ENCODE measurements around the gene ZNF644. TPM values are rescaled to one million over a fixed set of nuclear protein-coding genes. Genes with fewer than 3 reads are reported as not detected.

The ZNF644 gene
- polyA plus RNA-seq, 3 donors from 2014 or later, result 32.6 to 53.9 (median 34.0) TPM

GRCh38 chr1:90990779-90991178 is 31.1 kb downstream of the ZNF644 start:
- no peak for DNase-seq
- peaks cover 0 to 5% (median 1%) of the 10 kb centered on the region in 3 donors for H3K27me3 Mint-ChIP-seq (ENCODE audit: low read depth in 3 of 3)
- H3K4me1 Mint-ChIP-seq, result peaks cover 86 to 100% of the 10 kb centered on the region in 2 donors
- H3K9me3 Mint-ChIP-seq, result peaks cover 0 to 7% (median 5%) of the 10 kb centered on the region in 6 donors
- peak overlapping the region in 4 of 6 donors; percentile 0 to 54 (median 24) for H3K27ac Mint-ChIP-seq
- peaks cover 18 to 24% (median 23%) of the 10 kb centered on the region in 3 donors for H3K36me3 Mint-ChIP-seq
- peak overlapping the region in 2 of 5 donors; percentile 5 to 55 for H3K4me3 Mint-ChIP-seq

DNA sequence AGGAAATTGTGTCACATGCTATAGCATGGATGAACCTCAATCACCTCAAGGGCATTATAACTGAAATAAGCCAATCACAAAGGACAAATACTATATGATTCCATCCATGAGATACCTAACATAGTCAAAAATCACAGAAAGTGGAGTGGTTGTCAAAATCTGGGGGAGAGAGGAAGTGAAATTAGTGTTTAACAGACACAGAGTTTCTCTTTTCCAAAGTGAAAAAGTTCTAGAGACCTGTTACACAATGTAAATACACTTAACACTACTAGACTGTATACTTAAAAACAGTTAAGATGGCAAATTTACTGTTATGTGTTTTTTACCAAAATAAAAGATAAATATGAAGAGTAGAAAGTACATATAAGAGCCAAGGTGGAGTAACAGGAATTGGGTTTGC is 31.8 kb downstream of the ZNF644 start:
- Mint-ChIP-seq H3K27ac (peak overlapping the region in 3 of 6 donors; percentile 0 to 54 (median 36)), H3K4me1 (peaks cover 85 to 100% of the 10 kb centered on the region in 2 donors), H3K27me3 (ENCODE audit: low read depth in 3 of 3) (peaks cover 0 to 5% (median 1%) of the 10 kb centered on the region in 3 donors), H3K36me3 (peaks cover 17 to 24% (median 18%) of the 10 kb centered on the region in 3 donors), H3K4me3 (peak overlapping the region in 2 of 5 donors; percentile 27 to 33), H3K9me3 (peaks cover 0 to 7% (median 5%) of the 10 kb centered on the region in 6 donors)
- DNase-seq, result no peak

DNA sequence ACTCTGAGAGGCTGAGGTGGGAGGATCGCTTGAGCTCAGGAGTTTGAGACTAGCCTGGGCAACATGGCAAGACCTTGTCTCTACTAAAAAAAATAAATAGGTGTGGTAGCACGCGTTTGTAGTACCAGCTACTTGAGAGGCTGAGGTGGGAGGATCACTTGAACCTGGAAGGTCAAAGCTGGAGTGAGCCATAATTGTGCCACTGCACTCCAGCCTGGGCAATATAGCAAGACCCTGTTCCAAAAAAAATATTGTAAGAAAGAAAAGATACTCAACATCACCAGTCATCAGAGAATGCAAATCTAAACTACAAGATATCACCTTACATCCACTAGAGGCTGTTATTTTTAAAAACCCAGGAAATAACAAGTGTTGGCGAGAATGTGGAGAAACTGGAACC is 32.5 kb downstream of the ZNF644 start:
- H3K36me3 Mint-ChIP-seq, result peaks cover 17 to 24% (median 18%) of the 10 kb centered on the region in 3 donors
- H3K4me1 Mint-ChIP-seq, result peaks cover 82 to 100% of the 10 kb centered on the region in 2 donors
- H3K4me3 Mint-ChIP-seq, result no peak overlapping the region

DNA sequence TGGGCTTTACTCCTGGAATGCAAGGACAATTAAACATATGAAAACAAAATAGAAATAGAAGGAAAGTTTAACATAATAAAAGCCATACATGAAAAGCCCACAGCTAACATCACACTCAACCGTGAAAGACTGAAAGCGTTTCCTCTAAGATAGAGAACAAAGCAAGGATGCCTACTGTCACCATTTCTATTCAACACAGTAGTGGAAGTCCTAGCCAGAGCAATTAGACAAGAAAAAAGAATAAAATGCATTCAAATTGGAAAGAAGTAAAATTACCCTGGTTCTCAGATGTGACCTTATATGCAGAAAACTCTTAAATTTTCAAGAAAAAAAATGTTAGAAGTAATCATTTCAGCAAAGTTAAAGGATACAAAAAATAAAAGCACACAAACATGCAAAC is 34.0 kb downstream of the ZNF644 start:
- peaks cover 0 to 5% (median 1%) of the 10 kb centered on the region in 3 donors for H3K27me3 Mint-ChIP-seq (ENCODE audit: low read depth in 3 of 3)
- peaks cover 82 to 100% of the 10 kb centered on the region in 2 donors for H3K4me1 Mint-ChIP-seq
- H3K27ac Mint-ChIP-seq, result no peak overlapping the region
- H3K36me3 Mint-ChIP-seq, result peaks cover 17 to 24% (median 18%) of the 10 kb centered on the region in 3 donors
- peaks cover 0 to 7% (median 5%) of the 10 kb centered on the region in 6 donors for H3K9me3 Mint-ChIP-seq
- H3K4me3 Mint-ChIP-seq, result no peak overlapping the region
- DNase-seq, result no peak

More for the DNA sequence above, 32.5 kb downstream of the ZNF644 start:
- peaks cover 0 to 5% (median 1%) of the 10 kb centered on the region in 3 donors for H3K27me3 Mint-ChIP-seq (ENCODE audit: low read depth in 3 of 3)
- no peak for DNase-seq
- peaks cover 0 to 7% (median 5%) of the 10 kb centered on the region in 6 donors for H3K9me3 Mint-ChIP-seq
- no peak overlapping the region for H3K27ac Mint-ChIP-seq

DNA sequence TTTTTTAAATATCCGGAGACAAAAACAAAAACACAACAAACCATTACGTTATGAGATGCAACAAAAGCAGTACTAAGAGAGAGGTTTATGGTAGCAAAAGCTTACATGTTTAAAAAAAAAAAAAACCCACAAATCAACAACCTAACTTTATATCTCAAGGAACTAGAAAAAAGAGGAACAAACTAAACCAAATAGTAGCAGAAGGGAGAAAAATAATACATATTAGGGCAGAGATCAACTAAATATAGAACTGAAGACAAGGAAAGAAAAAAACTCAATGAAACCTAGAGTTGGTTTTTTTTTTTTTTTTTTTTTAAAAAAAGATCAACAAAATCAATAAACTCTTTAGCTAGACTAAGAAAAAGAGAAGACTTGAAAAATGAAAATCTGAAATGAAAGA is 34.9 kb downstream of the ZNF644 start:
- H3K4me1 Mint-ChIP-seq, result peaks cover 79 to 100% of the 10 kb centered on the region in 2 donors
- no peak for DNase-seq
- H3K36me3 Mint-ChIP-seq, result peaks cover 17 to 24% (median 18%) of the 10 kb centered on the region in 3 donors
- peaks cover 0 to 7% (median 5%) of the 10 kb centered on the region in 6 donors for H3K9me3 Mint-ChIP-seq
- H3K27me3 Mint-ChIP-seq (ENCODE audit: low read depth in 3 of 3), result peaks cover 0 to 5% (median 1%) of the 10 kb centered on the region in 3 donors
- peak overlapping the region in 1 of 5 donors; percentile 7 for H3K4me3 Mint-ChIP-seq
- H3K27ac Mint-ChIP-seq, result peak overlapping the region in 1 of 6 donors; percentile 38

DNA sequence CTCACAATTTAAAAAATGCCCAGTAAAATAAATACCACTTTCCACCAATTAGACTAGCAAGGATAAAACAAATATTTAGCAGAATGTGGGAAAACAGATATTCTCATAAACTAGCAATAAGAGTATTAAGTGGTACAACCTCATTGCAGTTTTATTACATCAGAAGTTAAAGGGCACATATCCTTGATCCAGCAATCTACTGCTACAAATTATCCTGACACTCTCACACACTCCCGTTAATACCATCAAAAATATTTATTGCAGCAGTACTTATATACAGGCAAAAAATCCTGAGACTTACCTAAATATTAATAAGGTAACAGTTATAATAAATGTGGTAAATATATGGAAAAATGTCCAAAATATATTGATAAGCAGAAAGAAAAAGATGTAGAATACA is 44.3 kb downstream of the ZNF644 start:
- H3K36me3 Mint-ChIP-seq, result peaks cover 0 to 12% (median 4%) of the 10 kb centered on the region in 3 donors
- H3K27ac Mint-ChIP-seq, result no peak overlapping the region
- peaks cover 0 to 4% (median 3%) of the 10 kb centered on the region in 3 donors for H3K27me3 Mint-ChIP-seq (ENCODE audit: low read depth in 3 of 3)
- H3K9me3 Mint-ChIP-seq, result no peaks in the 10 kb centered on the region
- no peak overlapping the region for H3K4me3 Mint-ChIP-seq
- DNase-seq, result no peak
- H3K4me1 Mint-ChIP-seq, result peaks cover 42 to 80% of the 10 kb centered on the region in 2 donors

DNA sequence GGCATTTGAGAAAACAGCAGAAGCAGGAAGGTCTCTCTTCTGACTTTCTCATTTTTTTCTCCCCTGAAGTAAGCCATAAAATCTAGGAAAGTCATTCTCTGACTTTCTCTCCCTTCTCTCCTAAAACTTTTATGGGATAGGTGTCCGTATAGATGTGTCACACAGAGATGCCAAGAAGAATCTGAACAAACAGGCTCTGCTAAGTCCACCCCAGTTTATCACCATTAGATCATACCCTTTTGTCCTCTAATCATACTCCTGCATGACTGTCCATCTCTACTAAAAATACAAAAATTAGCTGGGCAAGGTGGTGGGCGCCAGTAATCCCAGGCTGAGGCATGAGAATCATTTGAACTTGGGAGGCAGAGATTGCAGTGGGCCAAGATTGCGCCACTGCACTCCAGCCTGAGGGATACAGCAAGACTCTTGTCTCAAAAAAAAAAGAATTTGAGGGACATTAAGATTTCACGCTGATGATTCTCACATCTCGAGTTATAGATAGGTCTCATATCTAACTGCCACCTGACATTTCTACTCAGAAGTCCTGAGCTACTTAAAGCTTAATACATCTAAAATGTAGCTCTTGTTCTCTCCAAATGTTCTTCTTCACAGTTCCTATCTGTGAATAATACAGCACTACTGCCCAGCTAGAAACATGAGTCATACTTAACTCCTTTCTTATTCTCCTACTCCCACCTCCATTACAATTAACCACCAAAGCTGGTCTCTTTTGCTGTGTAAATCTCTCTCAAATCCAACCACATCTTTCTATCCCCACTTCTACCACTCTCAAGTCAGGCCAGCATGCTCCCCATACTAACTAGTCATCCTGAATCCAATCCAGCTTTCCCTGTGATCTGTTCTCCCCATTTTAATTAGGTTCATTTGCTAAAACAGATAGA is 47.7 kb downstream of the ZNF644 start:
- no peak overlapping the region for H3K4me3 Mint-ChIP-seq
- H3K4me1 Mint-ChIP-seq, result peaks cover 37 to 62% of the 10 kb centered on the region in 2 donors
- no peaks in the 10 kb centered on the region for H3K9me3 Mint-ChIP-seq
- DNase-seq, result no peak
- peaks cover 0 to 5% (median 4%) of the 10 kb centered on the region in 3 donors for H3K27me3 Mint-ChIP-seq (ENCODE audit: low read depth in 3 of 3)
- H3K27ac Mint-ChIP-seq, result peak overlapping the region in 5 of 6 donors; percentile 11 to 78 (median 36)
- peaks cover 0 to 15% (median 5%) of the 10 kb centered on the region in 3 donors for H3K36me3 Mint-ChIP-seq

GRCh38 chr1:90970208-90970607 is 51.6 kb downstream of the ZNF644 start:
- Mint-ChIP-seq H3K4me3 (no peak overlapping the region), H3K9me3 (no peaks in the 10 kb centered on the region), H3K27me3 (ENCODE audit: low read depth in 3 of 3) (peaks cover 0 to 5% (median 4%) of the 10 kb centered on the region in 3 donors), H3K4me1 (peaks cover 35 to 64% of the 10 kb centered on the region in 2 donors), H3K27ac (no peak overlapping the region), H3K36me3 (peaks cover 0 to 8% (median 5%) of the 10 kb centered on the region in 3 donors)
- DNase-seq, result no peak

DNA sequence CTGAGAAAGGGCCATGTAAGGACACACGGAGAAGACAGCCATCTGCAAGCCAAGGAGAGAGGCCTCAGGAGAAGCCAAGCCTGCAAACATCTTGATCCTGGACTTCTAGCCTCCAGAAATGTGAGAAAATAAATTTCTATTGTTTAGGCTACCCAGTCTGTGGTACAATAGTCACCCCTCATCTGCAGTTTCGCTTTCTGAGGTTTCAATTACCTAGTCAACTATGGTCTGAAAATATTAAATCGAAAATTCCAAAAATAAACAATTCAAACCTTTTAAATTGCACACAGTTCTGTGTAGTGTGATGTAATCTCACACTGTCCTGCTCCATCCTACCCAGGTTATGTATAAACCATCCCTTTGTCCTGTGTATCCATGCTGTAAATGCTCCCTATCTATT is 52.6 kb downstream of the ZNF644 start:
- peaks cover 27 to 61% of the 10 kb centered on the region in 2 donors for H3K4me1 Mint-ChIP-seq
- H3K9me3 Mint-ChIP-seq, result no peaks in the 10 kb centered on the region
- no peak overlapping the region for H3K4me3 Mint-ChIP-seq
- H3K27ac Mint-ChIP-seq, result peak overlapping the region in 3 of 6 donors; percentile 1 to 63 (median 4)
- H3K36me3 Mint-ChIP-seq, result peaks cover 0 to 8% (median 5%) of the 10 kb centered on the region in 3 donors
- peaks cover 0 to 5% (median 0%) of the 10 kb centered on the region in 3 donors for H3K27me3 Mint-ChIP-seq (ENCODE audit: low read depth in 3 of 3)
- no peak for DNase-seq

- Mint-ChIP-seq H3K9me3 (no peaks in the 10 kb centered on the region), H3K27ac (peak overlapping the region in 3 of 6 donors; percentile 0 to 83 (median 33)), H3K4me1 (peaks cover 37 to 74% of the 10 kb centered on the region in 2 donors), H3K4me3 (no peak overlapping the region), H3K27me3 (ENCODE audit: low read depth in 3 of 3) (no peaks in the 10 kb centered on the region), H3K36me3 (no peaks in the 10 kb centered on the region)
- DNase-seq, result no peak
Observed at GRCh38 chr1:90964444-90965035, 57.3 kb downstream of the ZNF644 start.

DNA sequence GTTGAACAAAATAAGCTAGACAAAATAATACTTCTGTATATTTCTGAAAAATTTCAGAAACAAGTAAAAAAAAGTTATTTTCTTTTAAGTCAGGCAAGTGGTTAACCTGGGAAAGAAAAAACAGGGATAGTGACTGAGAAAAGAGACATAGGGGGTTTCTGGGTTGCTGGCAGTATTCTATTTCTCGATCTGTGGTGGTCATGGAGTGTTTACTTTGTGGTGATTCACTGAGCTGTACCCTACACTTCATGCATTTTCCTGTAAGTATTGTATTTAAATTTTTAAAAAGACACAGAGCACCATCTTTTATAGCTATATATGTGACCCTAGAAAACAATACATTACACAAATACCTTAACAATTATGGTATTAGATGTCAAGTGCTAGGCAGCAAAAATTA is 58.2 kb downstream of the ZNF644 start:
- H3K4me1 Mint-ChIP-seq, result peaks cover 35 to 74% of the 10 kb centered on the region in 2 donors
- H3K4me3 Mint-ChIP-seq, result no peak overlapping the region
- DNase-seq, result no peak
- H3K27ac Mint-ChIP-seq, result peak overlapping the region in 1 of 6 donors; percentile 46
- no peaks in the 10 kb centered on the region for H3K9me3 Mint-ChIP-seq
- H3K27me3 Mint-ChIP-seq (ENCODE audit: low read depth in 3 of 3), result no peaks in the 10 kb centered on the region
- no peaks in the 10 kb centered on the region for H3K36me3 Mint-ChIP-seq

- H3K27ac Mint-ChIP-seq, result peak overlapping the region in 1 of 6 donors; percentile 50
- H3K36me3 Mint-ChIP-seq, result no peaks in the 10 kb centered on the region
- DNase-seq, result no peak
- H3K27me3 Mint-ChIP-seq (ENCODE audit: low read depth in 3 of 3), result no peaks in the 10 kb centered on the region
- H3K9me3 Mint-ChIP-seq, result no peaks in the 10 kb centered on the region
- peaks cover 38 to 77% of the 10 kb centered on the region in 2 donors for H3K4me1 Mint-ChIP-seq
- H3K4me3 Mint-ChIP-seq, result no peak overlapping the region
Observed at GRCh38 chr1:90963236-90963635, 58.6 kb downstream of the ZNF644 start.

- DNase-seq, result no peak
- Mint-ChIP-seq H3K27ac (no peak overlapping the region), H3K9me3 (peaks cover 0 to 2% (median 0%) of the 10 kb centered on the region in 6 donors), H3K36me3 (peaks cover 0 to 9% (median 6%) of the 10 kb centered on the region in 3 donors), H3K4me1 (peaks cover 61 to 90% of the 10 kb centered on the region in 2 donors), H3K4me3 (no peak overlapping the region), H3K27me3 (ENCODE audit: low read depth in 3 of 3) (no peaks in the 10 kb centered on the region)
Observed at GRCh38 chr1:90959352-90960206, 62.3 kb downstream of the ZNF644 start.

All from immature natural killer cell (primary cell).